Neural crest cell (in vitro differentiated cells): Measurements from ENCODE around the gene RAI1. TPM values are rescaled to one million over a fixed set of nuclear protein-coding genes. Genes with fewer than 3 reads are reported as not detected.

Source experiments
- DNase-seq: peaks from one replicate; pipeline ENCODE4 v3.0.0; 2021; ENCODE audit warnings: low read depth, mixed read lengths, low spot score
- H3K27ac Mint-ChIP-seq: one replicate; pipeline ENCODE4 v1.8.0; 2021; ENCODE audit warnings: mild to moderate bottlenecking, mixed read lengths; ENCODE audit not compliant: unreplicated experiment
- H3K27me3 Mint-ChIP-seq: 2 replicates; pipeline ENCODE4 v1.8.0; 2021; ENCODE audit warnings: low read depth, mild to moderate bottlenecking, mixed read lengths
- H3K36me3 Mint-ChIP-seq: 2 replicates; pipeline ENCODE4 v1.8.0; 2021; ENCODE audit warnings: low read depth, mild to moderate bottlenecking, mixed read lengths
- H3K4me1 Mint-ChIP-seq: 2 replicates; pipeline ENCODE4 v1.8.0; 2021; ENCODE audit warnings: mixed read lengths
- H3K4me3 Mint-ChIP-seq: one replicate; pipeline ENCODE4 v1.8.0; 2021; ENCODE audit warnings: mild to moderate bottlenecking, mixed read lengths
- H3K9me3 Mint-ChIP-seq: 2 replicates; pipeline ENCODE4 v1.8.0; 2021; ENCODE audit warnings: mixed read lengths
- CTCF ChIP-seq: fragments of 200-600 bp; sonication (generic); conservative IDR thresholded peaks from 2 replicates; pipeline ENCODE4 v1.5.0; 2021; ENCODE audit warnings: antibody characterized with exemption, mild to moderate bottlenecking
- total RNA-seq: library from RNA; stranded (reverse); gene quantifications from 2 replicates; pipeline ENCODE4 v1.2.1, GENCODE V29; 2021

RAI1 gene
- total RNA-seq, 1 donor from 2014 or later = 54.0 TPM

GRCh38 chr17:17680477-17681186, 626 bp upstream of the RAI1 start:
- H3K4me3 Mint-ChIP-seq = peak overlapping the region; percentile 82
- H3K4me1 Mint-ChIP-seq = peaks cover 55% of the 10 kb centered on the region
- H3K36me3 Mint-ChIP-seq = no peaks in the 10 kb centered on the region
- no peaks in the 10 kb centered on the region for H3K9me3 Mint-ChIP-seq
- DNase-seq = no peak
- H3K27ac Mint-ChIP-seq = no peak overlapping the region
- no peak for TF ChIP-seq CTCF
- H3K27me3 Mint-ChIP-seq = no peaks in the 10 kb centered on the region

GRCh38 chr17:17681744-17682292, 560 bp downstream of the RAI1 start:
- Mint-ChIP-seq H3K27ac (peak overlapping the region; percentile 88), H3K4me1 (peaks cover 53% of the 10 kb centered on the region), H3K9me3 (no peaks in the 10 kb centered on the region), H3K27me3 (no peaks in the 10 kb centered on the region), H3K36me3 (no peaks in the 10 kb centered on the region), H3K4me3 (peak overlapping the region; percentile 90)
- DNase-seq = peak; percentile 29
- TF ChIP-seq CTCF = no peak

DNA sequence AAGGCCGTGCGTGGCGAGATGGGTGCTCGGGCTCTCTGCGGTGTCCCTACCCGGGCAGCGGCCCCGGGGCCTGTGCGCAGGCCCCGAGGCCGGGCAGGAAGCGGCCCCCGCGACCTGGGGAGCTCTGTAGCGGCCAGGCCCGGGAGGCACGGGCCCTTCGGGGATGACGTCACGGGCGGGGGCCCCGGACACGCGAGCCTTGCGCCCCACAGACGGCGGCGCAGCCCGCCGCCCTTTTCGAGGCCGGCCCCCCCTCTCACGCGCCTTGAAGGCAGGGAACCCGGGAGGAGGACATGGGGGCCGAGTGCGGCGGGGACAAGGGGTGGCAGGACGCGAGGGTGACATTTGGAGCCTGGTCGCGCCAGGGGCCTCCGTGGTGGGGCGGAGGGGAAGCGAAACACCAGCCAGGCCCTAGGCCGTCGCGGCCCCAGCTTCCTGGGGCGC, 1.1 kb downstream of the RAI1 start:
- Mint-ChIP-seq H3K27ac (peak overlapping the region; percentile 88), H3K9me3 (no peaks in the 10 kb centered on the region), H3K27me3 (no peaks in the 10 kb centered on the region), H3K4me1 (peaks cover 53% of the 10 kb centered on the region), H3K4me3 (peak overlapping the region; percentile 96), H3K36me3 (no peaks in the 10 kb centered on the region)
- no peak for TF ChIP-seq CTCF
- DNase-seq = peak; percentile 29

DNA sequence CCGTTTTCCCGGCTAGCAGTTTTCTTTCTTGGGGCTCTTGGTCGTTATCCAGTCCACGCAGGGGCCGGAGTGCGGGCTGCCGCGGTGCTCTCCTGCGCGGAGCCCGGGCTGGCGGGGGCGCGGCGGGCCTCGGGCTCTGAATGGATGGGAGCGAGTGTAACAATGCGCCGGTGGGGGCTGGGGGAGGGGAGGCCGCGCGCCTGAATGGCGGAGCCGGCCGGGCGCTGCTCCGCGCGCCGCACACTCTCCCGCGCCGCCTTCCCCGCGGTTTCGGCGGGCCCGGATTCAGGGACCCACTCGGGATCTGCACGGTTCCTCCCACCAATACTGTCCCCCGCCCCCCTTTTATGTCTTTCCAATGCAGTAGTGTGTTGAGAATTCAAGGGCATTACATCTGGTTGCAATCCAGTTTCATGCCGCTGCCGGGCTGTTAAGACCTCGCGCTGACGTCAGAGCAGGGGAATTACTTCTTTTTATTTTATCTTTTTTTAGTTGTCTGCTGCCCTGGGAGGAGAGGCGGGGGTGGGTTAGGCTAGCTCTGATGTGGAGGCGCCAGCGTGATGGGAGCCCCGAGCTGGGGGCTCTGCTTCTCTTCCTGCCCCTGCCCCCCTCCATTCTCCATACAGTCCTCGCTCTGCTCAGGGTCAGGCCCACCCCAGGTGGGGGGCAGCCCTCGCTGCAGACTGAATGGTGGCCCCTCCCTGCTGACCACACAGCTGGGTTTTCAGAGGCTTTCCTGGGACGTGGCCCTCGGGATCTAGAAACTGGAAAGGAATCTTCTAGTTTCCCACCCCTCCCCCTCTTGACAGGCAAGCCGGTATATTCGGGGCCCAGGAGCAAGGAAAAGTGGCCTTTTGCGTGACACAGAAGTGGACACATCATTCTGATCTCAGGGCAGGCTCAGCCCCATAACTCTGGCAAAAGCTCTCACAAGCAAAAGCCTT, 1.8 kb downstream of the RAI1 start:
- no peak for TF ChIP-seq CTCF
- peak; percentile 61 for DNase-seq
- no peaks in the 10 kb centered on the region for H3K36me3 Mint-ChIP-seq
- H3K27me3 Mint-ChIP-seq = no peaks in the 10 kb centered on the region
- no peaks in the 10 kb centered on the region for H3K9me3 Mint-ChIP-seq
- peak overlapping the region; percentile 96 for H3K4me3 Mint-ChIP-seq
- peak overlapping the region; percentile 94 for H3K27ac Mint-ChIP-seq
- peaks cover 52% of the 10 kb centered on the region for H3K4me1 Mint-ChIP-seq

DNA sequence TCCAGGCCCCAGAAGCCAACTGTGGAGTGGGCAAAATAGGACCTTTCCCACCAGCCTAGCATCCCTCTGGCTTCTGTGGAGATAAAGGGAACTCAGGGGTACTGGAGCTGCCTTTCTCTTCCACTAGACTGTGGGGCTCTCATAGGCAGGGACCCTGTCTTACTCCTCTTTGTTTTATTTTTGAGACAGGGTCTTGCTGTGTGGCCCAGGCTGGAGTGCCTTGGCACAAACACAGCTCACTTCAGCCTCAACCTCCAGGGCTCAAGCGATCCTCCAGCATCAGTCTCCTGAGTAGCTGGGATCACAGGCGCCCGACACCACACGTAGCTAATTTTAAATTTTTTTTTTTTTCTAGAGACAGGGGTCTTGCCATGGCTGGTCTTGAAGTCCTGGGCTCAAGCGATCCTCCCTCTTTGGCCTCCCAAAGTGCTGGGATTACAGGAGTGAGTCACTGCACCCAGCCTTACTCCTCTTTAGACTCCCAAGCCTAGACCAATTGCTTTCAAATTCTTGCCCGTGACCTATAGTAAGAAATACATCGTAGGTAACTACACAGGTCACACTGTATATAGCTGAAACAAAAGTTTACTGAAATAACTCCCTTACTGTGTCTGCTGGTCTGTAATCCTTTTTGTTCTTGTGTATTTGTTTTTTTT, 2.6 kb downstream of the RAI1 start:
- no peak for DNase-seq
- H3K9me3 Mint-ChIP-seq = no peaks in the 10 kb centered on the region
- no peaks in the 10 kb centered on the region for H3K27me3 Mint-ChIP-seq
- no peak for TF ChIP-seq CTCF
- H3K36me3 Mint-ChIP-seq = no peaks in the 10 kb centered on the region
- H3K4me3 Mint-ChIP-seq = peak overlapping the region; percentile 96
- H3K27ac Mint-ChIP-seq = peak overlapping the region; percentile 94
- H3K4me1 Mint-ChIP-seq = peaks cover 48% of the 10 kb centered on the region
